Smooth muscle cell (in vitro differentiated cells): ENCODE data around the gene ECI1. TPM values are rescaled to one million over a fixed set of nuclear protein-coding genes. Genes with fewer than 3 reads are reported as not detected.

Experiments
- DNase-seq: peaks from one replicate; lab custom pipeline; 2025; ENCODE audit not compliant: unreplicated experiment; lab: John Stamatoyannopoulos, UW
- H2AFZ ChIP-seq: fragments of 200-600 bp; sonication (generic); 2 replicates; pipeline ENCODE4 v1.6.0; 2016; ENCODE audit warnings: antibody characterized with exemption, low read depth, mild to moderate bottlenecking
- H3F3A ChIP-seq: fragments of 200-600 bp; sonication (generic); 2 replicates; pipeline ENCODE4 v1.6.0; 2017; ENCODE audit warnings: antibody characterized with exemption, low read depth
- H3K27ac ChIP-seq: fragments of 200-600 bp; sonication (generic); 2 replicates; pipeline ENCODE4 v1.5.1; 2016; ENCODE audit warnings: low read depth, mild to moderate bottlenecking
- H3K27me3 ChIP-seq: fragments of 200-600 bp; sonication (generic); 2 replicates; pipeline ENCODE4 v1.6.1; 2016; ENCODE audit warnings: low read depth, mild to moderate bottlenecking
- H3K36me3 ChIP-seq: fragments of 200-600 bp; sonication (generic); 2 replicates; pipeline ENCODE4 v1.5.1; 2016; ENCODE audit warnings: low read depth
- H3K4me1 ChIP-seq: fragments of 200-600 bp; sonication (generic); 2 replicates; pipeline ENCODE4 v1.5.1; 2016; ENCODE audit warnings: low read depth
- H3K4me2 ChIP-seq: fragments of 200-600 bp; sonication (generic); 2 replicates; pipeline ENCODE4 v1.6.0; 2016; ENCODE audit warnings: mild to moderate bottlenecking
- H3K4me3 ChIP-seq: fragments of 200-600 bp; sonication (generic); 2 replicates; pipeline ENCODE4 v1.5.1; 2016; ENCODE audit warnings: mild to moderate bottlenecking
- H3K79me2 ChIP-seq: fragments of 200-600 bp; sonication (generic); 2 replicates; pipeline ENCODE4 v1.6.0; 2016; ENCODE audit warnings: low read depth, mild to moderate bottlenecking
- H3K9ac ChIP-seq: fragments of 200-600 bp; sonication (generic); 2 replicates; pipeline ENCODE4 v1.6.0; 2016; ENCODE audit warnings: low read depth
- H3K9me3 ChIP-seq: fragments of 200-600 bp; sonication (generic); replicated peaks from 2 replicates; pipeline ENCODE4 v1.5.1; 2016; ENCODE audit warnings: low read depth
- H4K20me1 ChIP-seq: fragments of 200-600 bp; sonication (generic); 2 replicates; pipeline ENCODE4 v1.6.0; 2016; ENCODE audit warnings: low read depth
- WGBS: methylation state at CpG from one replicate; pipeline ENCODE4 v1.1.7; 2016; ENCODE audit warnings: low lambda C conversion rate; 5-methylcytosine and 5-hydroxymethylcytosine counted together
- polyA plus RNA-seq: library from polyadenylated mRNA; unstranded; fragments of >200 nt; fragmentation: Nextera tagmentation; extraction: Ambion mirVana; gene quantifications from 2 replicates; pipeline ENCODE4 v1.2.1, GENCODE V29; 2016
- total RNA-seq: library from RNA; depleted of rRNA; stranded (reverse); fragments of >200 nt; gene quantifications from 2 replicates; pipeline ENCODE4 v1.2.3, GENCODE V29; 2014
- TF ChIP-seq, protein P1 (sequence below): fragments of 200-600 bp; sonication (generic); IDR thresholded peaks from 2 replicates; pipeline ENCODE4 v1.5.1; 2017; ENCODE audit warnings: borderline replicate concordance, mild to moderate bottlenecking, antibody characterized with exemption; ENCODE audit not compliant: insufficient read depth, poor library complexity, severe bottlenecking

Gene ECI1
- total and polyA plus RNA-seq, 2 experiments from 2014 or later = 45.7 to 86.9 TPM

DNA sequence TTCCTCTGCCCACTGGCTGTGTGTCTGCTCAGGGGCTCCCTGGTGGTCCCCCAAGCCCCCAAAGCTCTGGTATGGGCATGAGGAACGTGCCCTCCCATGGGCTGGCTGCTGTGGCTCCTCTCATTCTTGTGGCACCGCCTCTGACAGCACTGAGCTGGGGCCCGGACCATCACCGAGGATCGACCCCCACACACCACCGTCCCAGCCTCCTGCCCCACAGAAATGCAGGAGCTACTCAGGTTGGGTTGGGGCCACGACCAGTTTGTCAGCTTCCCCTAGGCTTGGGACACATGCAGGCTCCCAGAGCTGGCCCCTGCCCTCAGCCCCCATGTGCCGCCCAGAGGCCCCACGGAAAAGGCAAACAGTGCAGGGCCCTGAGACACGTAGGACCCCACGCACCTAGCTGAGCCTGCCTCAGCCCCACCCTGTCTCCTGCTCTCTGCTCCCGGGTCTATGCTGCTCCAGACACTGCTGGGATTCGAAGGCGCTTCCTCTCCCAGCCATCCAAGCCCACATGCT lies 51.7 kb downstream of the ECI1 start:
- Histone ChIP-seq H3K36me3 (no peaks in the 10 kb centered on the region), H2AFZ (no peak overlapping the region), H3K79me2 (no peaks in the 10 kb centered on the region), H3K9ac (no peak overlapping the region), H3K9me3 (no peaks in the 10 kb centered on the region), H3K27ac (no peak overlapping the region), H4K20me1 (no peaks in the 10 kb centered on the region), H3K27me3 (peaks cover 41% of the 10 kb centered on the region), H3K4me2 (no peak overlapping the region), H3F3A (no peaks in the 10 kb centered on the region), H3K4me3 (no peak overlapping the region), H3K4me1 (no peaks in the 10 kb centered on the region)
- WGBS = 74% methylated on average over 14 of the region's 14 CpGs
- no peak for DNase-seq
- TF ChIP-seq, protein P1, sequence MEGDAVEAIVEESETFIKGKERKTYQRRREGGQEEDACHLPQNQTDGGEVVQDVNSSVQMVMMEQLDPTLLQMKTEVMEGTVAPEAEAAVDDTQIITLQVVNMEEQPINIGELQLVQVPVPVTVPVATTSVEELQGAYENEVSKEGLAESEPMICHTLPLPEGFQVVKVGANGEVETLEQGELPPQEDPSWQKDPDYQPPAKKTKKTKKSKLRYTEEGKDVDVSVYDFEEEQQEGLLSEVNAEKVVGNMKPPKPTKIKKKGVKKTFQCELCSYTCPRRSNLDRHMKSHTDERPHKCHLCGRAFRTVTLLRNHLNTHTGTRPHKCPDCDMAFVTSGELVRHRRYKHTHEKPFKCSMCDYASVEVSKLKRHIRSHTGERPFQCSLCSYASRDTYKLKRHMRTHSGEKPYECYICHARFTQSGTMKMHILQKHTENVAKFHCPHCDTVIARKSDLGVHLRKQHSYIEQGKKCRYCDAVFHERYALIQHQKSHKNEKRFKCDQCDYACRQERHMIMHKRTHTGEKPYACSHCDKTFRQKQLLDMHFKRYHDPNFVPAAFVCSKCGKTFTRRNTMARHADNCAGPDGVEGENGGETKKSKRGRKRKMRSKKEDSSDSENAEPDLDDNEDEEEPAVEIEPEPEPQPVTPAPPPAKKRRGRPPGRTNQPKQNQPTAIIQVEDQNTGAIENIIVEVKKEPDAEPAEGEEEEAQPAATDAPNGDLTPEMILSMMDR = no peak

GRCh38 chr16:2199095-2199494 lies 52.3 kb downstream of the ECI1 start:
- Histone ChIP-seq H3K4me3 (no peak overlapping the region), H3K27me3 (peaks cover 43% of the 10 kb centered on the region), H3K36me3 (no peaks in the 10 kb centered on the region), H3K79me2 (no peaks in the 10 kb centered on the region), H3K4me1 (no peaks in the 10 kb centered on the region), H3F3A (no peaks in the 10 kb centered on the region), H2AFZ (no peak overlapping the region), H4K20me1 (no peaks in the 10 kb centered on the region), H3K4me2 (no peak overlapping the region), H3K27ac (no peak overlapping the region), H3K9ac (no peak overlapping the region), H3K9me3 (no peaks in the 10 kb centered on the region)
- WGBS = 92% methylated on average over 5 of the region's 5 CpGs
- TF ChIP-seq, protein P1 = no peak
- DNase-seq = no peak

- Histone ChIP-seq H3K9ac (no peak overlapping the region), H3K4me3 (no peak overlapping the region), H3K9me3 (no peaks in the 10 kb centered on the region), H3K27me3 (peaks cover 43% of the 10 kb centered on the region), H3K36me3 (no peaks in the 10 kb centered on the region), H2AFZ (no peak overlapping the region), H3K79me2 (no peaks in the 10 kb centered on the region), H3K27ac (no peak overlapping the region), H3K4me2 (no peak overlapping the region), H3K4me1 (no peaks in the 10 kb centered on the region), H3F3A (no peaks in the 10 kb centered on the region), H4K20me1 (no peaks in the 10 kb centered on the region)
- TF ChIP-seq, protein P1 = no peak
- no peak for DNase-seq
- WGBS = 75% methylated on average over 4 of the region's 4 CpGs
Measured at GRCh38 chr16:2198283-2198682, 53.1 kb downstream of the ECI1 start.

DNA sequence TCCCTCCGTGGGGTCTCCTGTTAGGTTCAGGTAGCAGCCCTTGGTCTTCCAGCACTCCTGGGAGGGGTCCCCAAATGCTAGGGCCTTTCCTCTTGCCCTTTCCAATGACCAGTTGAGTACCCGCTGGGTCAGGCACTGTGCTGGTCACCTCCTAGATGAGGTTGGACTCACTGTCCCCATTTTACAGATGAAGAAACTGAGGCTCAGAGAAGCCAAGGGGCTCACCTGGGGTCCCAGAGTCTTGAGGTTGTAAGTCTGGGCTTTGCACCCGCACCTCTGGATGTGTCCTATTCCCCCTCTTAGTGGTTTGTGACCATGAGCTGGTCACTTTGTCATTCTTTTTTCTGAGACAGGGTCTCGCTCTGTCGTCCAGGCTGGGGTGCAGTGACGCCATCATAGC lies 53.6 kb downstream of the ECI1 start:
- Histone ChIP-seq H4K20me1 (no peaks in the 10 kb centered on the region), H3K9me3 (no peaks in the 10 kb centered on the region), H3K4me1 (no peaks in the 10 kb centered on the region), H2AFZ (no peak overlapping the region), H3F3A (no peaks in the 10 kb centered on the region), H3K79me2 (no peaks in the 10 kb centered on the region), H3K4me2 (no peak overlapping the region), H3K27me3 (peaks cover 43% of the 10 kb centered on the region), H3K27ac (no peak overlapping the region), H3K4me3 (no peak overlapping the region), H3K9ac (no peak overlapping the region), H3K36me3 (no peaks in the 10 kb centered on the region)
- TF ChIP-seq, protein P1 = no peak
- DNase-seq = no peak
- 92% methylated on average over 6 of the region's 6 CpGs for WGBS
